NB4 (cell line): ENCODE results near the gene PIGB.

Source experiments
- MAX ChIP-seq: IDR thresholded peaks from 2 replicates; pipeline ENCODE4 v1.6.1; 2011; ENCODE audit warnings: low read depth, low read length
- MYC ChIP-seq: IDR thresholded peaks from 2 replicates; pipeline ENCODE4 v1.6.1; 2011; ENCODE audit warnings: low read depth, low read length

GRCh38 chr15:55358471-55358870 is 39.4 kb downstream of the PIGB start:
- TF ChIP-seq MYC: no peak
- TF ChIP-seq MAX: no peak
